ENCODE data around the gene DNMT1. TPM values are rescaled to one million over a fixed set of nuclear protein-coding genes. Genes with fewer than 3 reads are reported as not detected.

DNMT1 gene
- total RNA-seq, 1 experiment from 2014 or later: 227 TPM

- no peak overlapping the region for H3K18ac ChIP-seq (ENCODE audit: insufficient read length, low read depth, low read length)
- no peak overlapping the region for H3T11ph ChIP-seq (ENCODE audit: low read length)
- H2BK15ac ChIP-seq (ENCODE audit: low read depth, low read length): no peak overlapping the region
- no peak overlapping the region for H3K27ac ChIP-seq (ENCODE audit: insufficient read length, low read depth, low read length)
- H2BK20ac ChIP-seq (ENCODE audit: low read depth, low read length, poor library complexity, severe bottlenecking): no peak overlapping the region
- no CpG with 5 or more reads among the region's 5 CpGs for WGBS (ENCODE audit: extremely low coverage, insufficient read length, low lambda C conversion rate)
- peaks cover 2 to 3% of the 10 kb centered on the region in 2 experiments; a peak in 2 of 4 replicates for H3K4me1 Mint-ChIP-seq
- no peaks in the 10 kb centered on the region for H3K27me3 ChIP-seq (ENCODE audit: insufficient read depth, low read length)
- H3K4me1 ChIP-seq (ENCODE audit: insufficient read depth, low read length): no peaks in the 10 kb centered on the region
- H2AK5ac ChIP-seq (ENCODE audit: insufficient read length, low read length): no peak overlapping the region
- no peak overlapping the region for H2AFZ ChIP-seq (ENCODE audit: low read length)
- H4K5ac ChIP-seq (ENCODE audit: insufficient read length, low read depth, low read length): no peak overlapping the region
- no peaks in the 10 kb centered on the region; the same call in 1 of the 2 replicates for H3K27me3 Mint-ChIP-seq (ENCODE audit: low read depth)
- H3K9ac ChIP-seq (ENCODE audit: extremely low read depth, insufficient read length, low read length): no peak overlapping the region
- H3K23ac ChIP-seq (ENCODE audit: insufficient read length, low read depth, low read length): no peak overlapping the region
- H3K79me2 ChIP-seq (ENCODE audit: insufficient read depth, low read length): no peaks in the 10 kb centered on the region
- no peak for DNase-seq
- H4K8ac ChIP-seq (replicated peaks; ENCODE audit: insufficient read length, low read depth, low read length): no peak overlapping the region
- no peak overlapping the region for H4K91ac ChIP-seq (ENCODE audit: insufficient read length, low read depth, low read length)
- no peak overlapping the region for H3K4me2 ChIP-seq (ENCODE audit: insufficient read depth, insufficient read length, low read length)
- TF ChIP-seq CTCF (conservative IDR thresholded peaks at IDR 0.05): no peak
- H3K27ac Mint-ChIP-seq: no peak overlapping the region
- no peak overlapping the region for H2BK12ac ChIP-seq (ENCODE audit: insufficient read length, low read depth, low read length)
- H3K23me2 ChIP-seq (ENCODE audit: insufficient read length, low read depth, low read length, poor library complexity, severe bottlenecking): no peaks in the 10 kb centered on the region
- H3K14ac ChIP-seq (ENCODE audit: insufficient read depth, low read length): no peak overlapping the region
- no peaks in the 10 kb centered on the region for H3K9me3 ChIP-seq (ENCODE audit: control insufficient read depth, low read depth, low read length)
- H3K79me1 ChIP-seq (ENCODE audit: insufficient read depth, low read depth, low read length, poor library complexity, severe bottlenecking): no peaks in the 10 kb centered on the region
- H3K9me3 Mint-ChIP-seq: no peaks in the 10 kb centered on the region
- H2BK120ac ChIP-seq (ENCODE audit: low read depth, low read length, poor library complexity, severe bottlenecking): no peak overlapping the region
- H3K56ac ChIP-seq (ENCODE audit: insufficient read length, low read depth, low read length): no peak overlapping the region
- H4K20me1 ChIP-seq (ENCODE audit: control insufficient read depth, insufficient read depth, insufficient read length): no peaks in the 10 kb centered on the region
- H3K4me3 Mint-ChIP-seq: no peak overlapping the region
- no peak overlapping the region for H2BK5ac ChIP-seq (ENCODE audit: insufficient read length, low read length)
- H3K4ac ChIP-seq (ENCODE audit: low read depth, low read length): no peak overlapping the region
- H3K36me3 Mint-ChIP-seq (ENCODE audit: insufficient read depth in 1 of 3, low read depth in 3 of 3): no peaks in the 10 kb centered on the region
These were observed 20.0 kb upstream of the DNMT1 start for GRCh38 chr19:10214784-10215183.

All from H9 (cell line).